ENCODE measurements around the gene TLL2.

TLL2 gene

DNA sequence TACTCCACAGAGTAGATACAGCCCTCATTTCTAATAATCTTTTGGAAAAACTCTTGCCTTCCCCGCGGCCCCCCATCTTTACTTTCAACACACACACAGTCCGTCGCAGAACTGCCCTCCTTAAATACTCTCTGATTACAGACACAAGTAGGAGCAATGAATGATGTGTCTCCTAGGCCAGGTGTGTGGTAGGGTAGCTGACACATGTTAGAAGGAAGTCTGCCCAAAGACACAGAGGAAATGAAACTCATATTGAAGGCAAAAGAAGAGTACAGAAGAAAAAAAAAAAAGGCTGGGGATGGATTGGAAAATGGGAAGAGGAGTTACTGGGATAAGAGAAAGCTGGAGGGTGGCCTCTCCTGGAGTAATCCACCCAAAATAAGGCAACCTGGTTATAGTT, 169.5 kb downstream of the TLL2 start:
- Histone ChIP-seq H3K9ac (ENCODE audit: low read depth, low read length) (no peak overlapping the region), H3K27me3 (ENCODE audit: control insufficient read depth, insufficient read depth, low read length) (peaks cover 2% of the 10 kb centered on the region), H3K4me2 (ENCODE audit: low read length) (no peak overlapping the region), H3K4me3 (ENCODE audit: low read length) (no peak overlapping the region), H3K9me3 (replicated peaks; ENCODE audit: low read length) (no peaks in the 10 kb centered on the region), H3K4me1 (ENCODE audit: control insufficient read depth, insufficient read depth, low read length) (no peaks in the 10 kb centered on the region), H3K36me3 (ENCODE audit: insufficient read depth, low read length) (no peaks in the 10 kb centered on the region)

DNA sequence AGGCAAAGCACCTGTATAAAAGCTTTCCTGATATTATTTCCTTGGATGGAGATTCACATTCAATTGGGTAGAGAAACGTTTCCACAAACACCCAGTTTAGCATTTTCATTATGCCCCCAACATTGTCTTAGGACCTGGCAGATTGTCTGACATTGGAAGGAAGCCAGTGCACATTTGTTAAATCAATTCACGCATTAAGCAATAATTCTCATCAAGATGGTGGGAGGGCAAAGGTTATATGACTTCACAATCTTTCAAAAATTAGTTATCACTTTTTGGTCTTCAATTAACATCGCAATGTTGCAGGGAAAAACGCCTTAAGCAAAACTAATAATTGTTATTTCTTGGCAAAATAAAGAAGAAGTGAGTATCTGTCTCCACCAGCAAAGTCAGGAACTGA, 171.3 kb downstream of the TLL2 start:
- Histone ChIP-seq H3K27me3 (ENCODE audit: control insufficient read depth, insufficient read depth, low read length) (peaks cover 9% of the 10 kb centered on the region), H3K4me3 (ENCODE audit: low read length) (no peak overlapping the region), H3K36me3 (ENCODE audit: insufficient read depth, low read length) (no peaks in the 10 kb centered on the region), H3K9ac (ENCODE audit: low read depth, low read length) (no peak overlapping the region), H3K9me3 (replicated peaks; ENCODE audit: low read length) (no peaks in the 10 kb centered on the region), H3K4me2 (ENCODE audit: low read length) (no peak overlapping the region), H3K4me1 (ENCODE audit: control insufficient read depth, insufficient read depth, low read length) (no peaks in the 10 kb centered on the region)

DNA sequence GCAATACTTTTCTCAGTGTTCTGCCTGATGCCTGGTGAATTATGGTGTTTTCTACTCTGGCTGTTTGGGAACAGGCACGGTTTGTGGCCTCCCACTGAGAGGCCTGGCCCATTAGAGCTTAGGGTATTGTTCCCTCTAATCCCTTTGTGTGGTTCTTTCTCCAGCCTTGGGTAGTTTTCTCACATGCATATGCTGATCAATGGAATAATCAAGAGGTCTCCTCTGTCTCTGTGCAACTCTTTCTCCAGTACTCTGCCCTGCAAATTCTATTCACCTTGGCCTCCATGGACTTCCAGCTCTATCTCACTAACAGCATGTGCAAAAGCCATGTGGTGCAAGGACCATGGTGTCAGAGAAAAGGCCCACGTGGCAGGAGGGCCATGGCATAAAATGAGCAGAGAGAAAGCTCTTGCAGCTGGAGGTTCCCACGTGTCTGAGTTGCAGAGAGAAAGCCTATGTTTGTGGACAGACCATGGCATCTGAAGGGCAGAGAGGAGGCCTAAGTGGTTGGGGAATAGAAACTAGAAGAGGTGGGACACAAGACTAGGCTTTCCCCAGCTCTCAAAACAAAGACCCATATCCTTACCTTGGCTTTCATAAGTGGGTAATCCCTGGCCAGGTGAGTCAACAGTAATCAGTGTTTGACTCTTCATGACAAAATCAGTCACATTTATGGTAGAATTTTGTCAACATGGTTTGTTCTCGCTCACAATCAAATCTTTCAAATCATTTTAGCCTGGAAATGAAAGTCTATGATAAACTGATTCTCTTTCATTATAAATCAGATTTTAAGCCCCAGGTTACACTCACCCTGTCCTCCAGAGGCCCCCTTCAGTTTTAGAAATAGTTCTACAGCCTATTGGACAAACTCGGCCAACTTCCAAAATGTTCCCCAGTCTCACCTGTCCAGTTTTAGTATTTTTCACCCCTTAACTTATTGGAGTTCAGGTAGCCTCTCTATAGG, 172.2 kb downstream of the TLL2 start:
- Histone ChIP-seq H3K4me1 (ENCODE audit: control insufficient read depth, insufficient read depth, low read length) (no peaks in the 10 kb centered on the region), H3K36me3 (ENCODE audit: insufficient read depth, low read length) (no peaks in the 10 kb centered on the region), H3K4me2 (ENCODE audit: low read length) (no peak overlapping the region), H3K9ac (ENCODE audit: low read depth, low read length) (no peak overlapping the region), H3K9me3 (replicated peaks; ENCODE audit: low read length) (no peaks in the 10 kb centered on the region), H3K27me3 (ENCODE audit: control insufficient read depth, insufficient read depth, low read length) (peaks cover 9% of the 10 kb centered on the region), H3K4me3 (ENCODE audit: low read length) (no peak overlapping the region)

DNA sequence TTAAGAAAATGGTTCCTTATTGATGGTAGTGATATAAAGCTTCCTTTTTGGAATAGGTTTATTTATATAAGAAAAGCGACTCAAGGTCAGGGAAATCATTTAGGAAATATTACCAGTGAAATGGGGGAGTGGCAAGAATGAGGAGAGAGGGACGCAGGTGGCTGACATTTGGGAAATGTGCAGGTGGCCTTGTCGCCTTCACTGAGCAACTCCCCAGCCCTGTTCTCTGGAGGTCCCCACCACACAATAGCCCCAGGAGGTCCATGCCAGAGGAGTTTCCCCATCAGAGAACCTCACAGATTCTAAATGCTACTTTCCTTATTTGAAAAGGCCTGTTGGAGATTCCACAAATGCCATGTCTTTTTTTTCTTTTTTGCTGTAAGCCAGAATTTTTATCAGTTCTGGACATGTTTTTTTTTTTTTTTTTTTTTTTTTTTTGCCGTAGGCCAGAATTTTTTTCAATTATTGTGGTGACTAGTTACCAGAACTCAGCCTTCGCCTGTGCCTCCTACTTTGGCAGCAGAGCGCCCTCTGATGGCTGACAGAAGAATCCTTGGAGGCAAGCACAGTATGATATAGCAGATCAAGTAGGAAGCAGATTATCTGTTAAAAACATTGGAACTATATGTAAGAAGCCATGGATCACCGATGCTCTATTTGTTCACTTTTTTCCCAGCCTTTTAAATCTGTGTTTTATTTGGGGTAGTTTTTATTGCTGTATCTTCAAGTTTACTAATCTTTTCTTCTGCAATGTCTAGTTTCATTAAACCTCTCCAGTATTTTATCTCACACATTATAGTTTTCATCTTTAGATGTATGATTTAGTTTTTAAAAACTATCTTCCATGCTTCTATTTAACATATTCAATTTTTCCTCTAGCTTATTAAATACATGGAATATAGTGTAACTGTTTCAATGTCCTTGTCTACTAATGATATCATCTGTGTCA, 173.5 kb downstream of the TLL2 start:
- Histone ChIP-seq H3K4me1 (ENCODE audit: control insufficient read depth, insufficient read depth, low read length) (no peaks in the 10 kb centered on the region), H3K4me2 (ENCODE audit: low read length) (no peak overlapping the region), H3K27me3 (ENCODE audit: control insufficient read depth, insufficient read depth, low read length) (peaks cover 9% of the 10 kb centered on the region), H3K9ac (ENCODE audit: low read depth, low read length) (no peak overlapping the region), H3K36me3 (ENCODE audit: insufficient read depth, low read length) (no peaks in the 10 kb centered on the region), H3K9me3 (replicated peaks; ENCODE audit: low read length) (no peaks in the 10 kb centered on the region), H3K4me3 (ENCODE audit: low read length) (no peak overlapping the region)

DNA sequence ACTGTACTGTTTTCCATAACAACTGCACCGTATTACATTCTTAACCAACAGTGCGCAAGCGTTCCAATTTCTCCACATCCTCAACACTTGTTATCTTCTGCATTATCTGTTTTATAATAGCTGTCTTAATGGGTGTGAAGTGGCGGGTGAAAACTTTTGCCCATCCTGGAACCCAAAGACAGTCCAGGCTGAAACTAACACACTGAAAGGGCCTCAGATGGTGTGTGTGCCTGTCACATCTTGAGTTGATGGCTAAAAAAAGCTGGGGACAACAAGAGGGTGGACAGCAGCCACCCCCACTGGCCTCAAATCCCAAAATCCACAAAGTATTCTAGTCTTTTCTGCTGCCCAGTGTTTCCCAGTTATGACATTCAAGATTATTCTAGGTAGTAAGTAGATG, 174.3 kb downstream of the TLL2 start:
- no peak overlapping the region for H3K4me2 ChIP-seq (ENCODE audit: low read length)
- no peaks in the 10 kb centered on the region for H3K4me1 ChIP-seq (ENCODE audit: control insufficient read depth, insufficient read depth, low read length)
- no peak overlapping the region for H3K9ac ChIP-seq (ENCODE audit: low read depth, low read length)
- no peak overlapping the region for H3K4me3 ChIP-seq (ENCODE audit: low read length)
- peaks cover 9% of the 10 kb centered on the region for H3K27me3 ChIP-seq (ENCODE audit: control insufficient read depth, insufficient read depth, low read length)
- no peaks in the 10 kb centered on the region for H3K36me3 ChIP-seq (ENCODE audit: insufficient read depth, low read length)
- no peaks in the 10 kb centered on the region for H3K9me3 ChIP-seq (replicated peaks; ENCODE audit: low read length)

DNA sequence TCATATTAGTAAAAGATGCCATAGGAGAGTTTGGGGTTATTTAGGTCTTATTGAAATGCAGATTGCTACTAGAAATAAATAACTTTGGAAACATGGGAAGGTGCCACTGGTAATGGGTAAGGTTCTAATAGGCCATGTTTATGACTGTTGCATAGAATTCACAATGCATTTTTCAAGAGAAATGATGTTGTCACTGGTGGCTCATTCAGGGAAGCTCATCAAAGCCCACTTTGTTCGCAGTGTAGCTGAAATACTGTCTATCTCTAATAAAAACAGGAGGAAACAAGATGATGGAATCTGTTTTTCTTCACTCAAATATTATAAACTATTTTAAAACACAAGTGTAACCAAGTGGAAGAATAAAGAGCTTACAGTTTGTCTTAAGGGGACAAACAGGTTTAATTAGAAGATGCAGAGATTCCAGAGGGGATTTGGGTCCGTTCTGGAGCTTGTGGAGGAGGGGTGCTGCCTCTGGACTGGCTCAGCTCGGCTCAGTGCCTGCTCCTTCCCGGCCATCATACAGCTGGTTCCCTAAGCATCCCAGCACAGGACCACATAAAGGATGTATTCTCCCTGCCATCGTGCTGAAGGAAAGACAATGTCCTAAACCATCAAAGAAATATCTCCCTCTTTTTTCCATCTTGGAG, 175.3 kb downstream of the TLL2 start:
- Histone ChIP-seq H3K27me3 (ENCODE audit: control insufficient read depth, insufficient read depth, low read length) (peaks cover 12% of the 10 kb centered on the region), H3K4me3 (ENCODE audit: low read length) (no peak overlapping the region), H3K4me2 (ENCODE audit: low read length) (no peak overlapping the region), H3K9me3 (replicated peaks; ENCODE audit: low read length) (no peaks in the 10 kb centered on the region), H3K9ac (ENCODE audit: low read depth, low read length) (no peak overlapping the region), H3K36me3 (ENCODE audit: insufficient read depth, low read length) (no peaks in the 10 kb centered on the region), H3K4me1 (ENCODE audit: control insufficient read depth, insufficient read depth, low read length) (no peaks in the 10 kb centered on the region)

DNA sequence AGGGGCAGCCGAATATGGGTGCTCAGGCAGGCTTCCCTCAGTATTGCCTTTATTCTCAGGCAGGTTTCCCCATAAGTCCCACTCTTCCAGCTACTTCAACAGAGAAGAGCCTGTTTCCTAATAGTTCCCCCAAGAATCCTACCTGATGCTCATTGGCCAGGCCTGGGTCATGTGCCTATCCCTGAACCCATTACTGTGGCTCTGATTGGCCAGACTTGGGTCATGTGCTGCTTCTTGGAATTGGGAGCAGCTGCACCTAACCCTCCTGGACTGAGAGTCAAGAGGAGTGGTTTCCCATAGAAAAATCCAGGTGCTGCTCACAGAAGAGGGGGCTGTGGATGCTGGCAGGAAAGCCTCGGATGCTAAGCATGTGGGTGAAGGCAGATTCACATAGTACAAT, 176.6 kb downstream of the TLL2 start:
- H3K4me2 ChIP-seq (ENCODE audit: low read length), result no peak overlapping the region
- H3K9ac ChIP-seq (ENCODE audit: low read depth, low read length), result no peak overlapping the region
- no peaks in the 10 kb centered on the region for H3K36me3 ChIP-seq (ENCODE audit: insufficient read depth, low read length)
- H3K9me3 ChIP-seq (replicated peaks; ENCODE audit: low read length), result no peaks in the 10 kb centered on the region
- H3K4me1 ChIP-seq (ENCODE audit: control insufficient read depth, insufficient read depth, low read length), result no peaks in the 10 kb centered on the region
- H3K4me3 ChIP-seq (ENCODE audit: low read length), result no peak overlapping the region
- peaks cover 12% of the 10 kb centered on the region for H3K27me3 ChIP-seq (ENCODE audit: control insufficient read depth, insufficient read depth, low read length)

DNA sequence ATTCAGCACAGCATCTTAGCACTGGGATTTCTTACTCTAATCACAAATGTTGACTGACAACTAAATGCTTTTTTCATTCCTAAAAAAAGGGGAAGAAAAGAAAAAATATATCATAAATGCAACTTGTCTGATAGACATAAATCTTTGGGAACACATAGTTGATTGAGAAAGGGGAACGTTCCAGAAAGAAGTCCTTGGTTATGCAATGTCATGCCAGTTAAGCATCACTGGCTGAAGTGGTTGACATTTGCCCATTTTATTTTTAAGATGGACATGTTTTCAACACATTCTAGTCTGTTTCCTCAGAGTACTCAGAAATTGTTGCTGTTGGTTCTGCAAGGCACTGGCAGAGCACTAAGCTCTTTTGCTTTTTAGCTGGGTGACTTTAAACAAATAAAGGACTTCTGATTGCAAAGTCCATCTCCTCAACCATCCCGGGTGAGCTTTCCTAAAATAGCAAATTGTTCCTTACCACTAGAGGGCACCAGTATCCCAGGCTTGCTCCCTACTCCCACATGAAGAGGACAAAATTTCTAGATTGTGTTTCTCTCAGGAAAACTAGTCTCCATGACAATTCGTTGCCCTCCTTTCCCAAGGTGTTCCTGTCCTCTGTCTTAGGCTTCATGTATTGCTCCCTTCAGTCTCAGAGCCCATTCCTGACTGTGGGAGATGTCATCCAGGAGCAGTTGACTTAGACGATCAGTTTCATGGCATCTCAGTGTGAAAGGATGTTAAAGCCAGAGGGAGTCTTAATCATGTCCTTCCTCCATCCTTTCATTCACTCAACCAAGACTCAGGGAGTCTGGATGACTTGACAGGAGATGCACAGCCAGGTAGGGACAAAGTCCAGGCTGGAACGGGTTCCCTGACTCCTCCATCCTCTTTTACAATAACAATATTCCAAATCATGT, 178.9 kb downstream of the TLL2 start:
- Histone ChIP-seq H3K4me3 (ENCODE audit: low read length) (no peak overlapping the region), H3K36me3 (ENCODE audit: insufficient read depth, low read length) (no peaks in the 10 kb centered on the region), H3K4me1 (ENCODE audit: control insufficient read depth, insufficient read depth, low read length) (no peaks in the 10 kb centered on the region), H3K9ac (ENCODE audit: low read depth, low read length) (no peak overlapping the region), H3K4me2 (ENCODE audit: low read length) (no peak overlapping the region), H3K27me3 (ENCODE audit: control insufficient read depth, insufficient read depth, low read length) (peaks cover 12% of the 10 kb centered on the region), H3K9me3 (replicated peaks; ENCODE audit: low read length) (no peaks in the 10 kb centered on the region)

DNA sequence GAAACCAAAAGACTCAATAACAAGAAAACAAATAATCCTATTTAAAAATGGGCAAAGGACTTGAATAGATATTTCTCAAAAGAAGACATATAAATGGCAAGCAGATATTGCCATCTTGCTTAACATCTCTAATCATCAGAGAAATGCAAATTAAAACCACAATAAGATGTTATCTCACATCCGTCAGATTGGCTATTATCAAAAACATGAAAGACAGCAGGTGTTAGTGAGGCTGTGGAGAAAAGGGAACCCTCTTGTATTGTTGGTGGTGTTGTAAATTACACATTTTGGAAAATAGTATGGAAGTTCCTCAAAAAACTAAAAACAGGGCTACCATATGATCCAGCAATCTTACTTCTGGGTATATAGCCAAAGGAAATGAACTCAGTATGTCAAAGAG, 180.6 kb downstream of the TLL2 start:
- Histone ChIP-seq H3K9ac (ENCODE audit: low read depth, low read length) (no peak overlapping the region), H3K9me3 (replicated peaks; ENCODE audit: low read length) (no peaks in the 10 kb centered on the region), H3K4me2 (ENCODE audit: low read length) (no peak overlapping the region), H3K4me1 (ENCODE audit: control insufficient read depth, insufficient read depth, low read length) (no peaks in the 10 kb centered on the region), H3K4me3 (ENCODE audit: low read length) (no peak overlapping the region), H3K27me3 (ENCODE audit: control insufficient read depth, insufficient read depth, low read length) (peaks cover 6% of the 10 kb centered on the region), H3K36me3 (ENCODE audit: insufficient read depth, low read length) (no peaks in the 10 kb centered on the region)

DNA sequence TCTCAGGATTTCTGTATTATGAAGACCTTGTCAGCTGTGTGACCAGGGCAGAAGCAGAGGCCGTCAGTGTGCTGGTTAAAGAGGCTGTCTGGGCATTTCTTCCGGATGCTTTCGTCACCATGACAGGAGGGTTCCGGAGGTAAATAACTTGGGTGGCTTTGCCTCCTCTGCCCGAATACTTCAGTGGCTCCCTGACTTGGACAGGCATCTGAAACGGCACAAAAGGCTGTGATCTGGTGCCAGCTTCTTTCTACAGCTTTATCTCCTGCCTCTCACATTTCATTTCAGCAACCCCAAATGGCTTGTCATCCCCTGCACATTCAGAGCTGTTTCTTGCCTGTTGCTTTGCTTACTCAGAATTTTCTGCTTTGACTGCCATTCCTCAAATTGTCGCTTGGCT, 186.3 kb downstream of the TLL2 start:
- H3K9me3 ChIP-seq (replicated peaks; ENCODE audit: low read length), result no peaks in the 10 kb centered on the region
- no peaks in the 10 kb centered on the region for H3K36me3 ChIP-seq (ENCODE audit: insufficient read depth, low read length)
- peaks cover 18% of the 10 kb centered on the region for H3K27me3 ChIP-seq (ENCODE audit: control insufficient read depth, insufficient read depth, low read length)
- no peak overlapping the region for H3K4me3 ChIP-seq (ENCODE audit: low read length)
- no peak overlapping the region for H3K4me2 ChIP-seq (ENCODE audit: low read length)
- H3K9ac ChIP-seq (ENCODE audit: low read depth, low read length), result no peak overlapping the region
- no peaks in the 10 kb centered on the region for H3K4me1 ChIP-seq (ENCODE audit: control insufficient read depth, insufficient read depth, low read length)

Data from skeletal muscle satellite cell (primary cell).